Uterus (tissue), 2 donors: ENCODE measurements around the gene IQSEC3.

Experiments
- CTCF ChIP-seq, 4 experiments: fragments of 200-600 bp in 2 of 4; fragments of 450-650 bp in 2 of 4; sonication (generic) in 2 of 4; IDR thresholded peaks; one replicate each; pipeline ENCODE4 v1.5.1; 2016 to 2019; ENCODE audit warnings: antibody characterized with exemption in 4 of 4, mild to moderate bottlenecking in 2 of 4, moderate library complexity in 1 of 4
- POLR2A ChIP-seq, 2 donors: fragments of 450-650 bp; IDR thresholded peaks; one replicate each; pipeline ENCODE4 v1.6.1; 2016; ENCODE audit warnings: antibody characterized with exemption in 2 of 2, mild to moderate bottlenecking in 1 of 2, moderate library complexity in 1 of 2

- TF ChIP-seq CTCF (IDR thresholded peaks at IDR 0.05) (no peak), POLR2A (IDR thresholded peaks at IDR 0.05) (no peak)
Observed at GRCh38 chr12:215116-215515, 148.5 kb downstream of the IQSEC3 start.
